HCT116 (cell line): Measurements from ENCODE around the gene KCNH2. TPM values are rescaled to one million over a fixed set of nuclear protein-coding genes. Genes with fewer than 3 reads are reported as not detected.

Experiments used
- ATAC-seq: fragments of 200-7000 bp; cut with Tn5 transposase; 2 replicates; pipeline ENCODE4 v1.9.1; 2020; ENCODE audit warnings: mild to moderate bottlenecking, moderate library complexity
- BruUV-seq: library from RNA; stranded (reverse); fragments of 400-500 nt; replicated peaks from 2 replicates; lab custom pipeline; 2021; lab: Mats Ljungman, UMichigan
- CTCF ChIA-PET: fragments of 300-600 bp; sonication (Branson Sonifier 250); formaldehyde crosslinking; loops from one replicate; lab custom pipeline; 2021; ENCODE audit warnings: antibody characterized with exemption; lab: Charles Lee
- POLR2A ChIA-PET: fragments of 300-600, 350-600 bp; sonication (Branson Sonifier 250); formaldehyde crosslinking; loops from one replicate; lab custom pipeline; 2021; ENCODE audit warnings: antibody characterized with exemption; lab: Charles Lee
- RAD21 ChIA-PET, 2 experiments: fragments of 300-600 bp; sonication (Branson Sonifier 250); formaldehyde crosslinking; loops; one replicate each; lab custom pipeline; 2023; ENCODE audit warnings: low total read pairs in 2 of 2; ENCODE audit not compliant: uncharacterized antibody in 2 of 2, unreplicated experiment in 2 of 2, low non-redundant PET in 1 of 2; lab: Charles Lee
- DNase-seq: peaks from one replicate; pipeline ENCODE4 v3.0.0-alpha.2; 2010; ENCODE audit warnings: low read depth, low spot score
- H2AFZ ChIP-seq: fragments of 200-600 bp; shearing (Covaris generic), sonication (generic); 2 replicates; pipeline ENCODE4 v1.6.1; 2017; ENCODE audit warnings: low read depth, mixed run types, mixed read lengths, antibody characterized with exemption, low read length; ENCODE audit not compliant: poor library complexity, severe bottlenecking
- H3K27ac ChIP-seq: 2 replicates; pipeline ENCODE4 v1.5.1; 2012; ENCODE audit warnings: low read depth, low read length
- H3K27me3 ChIP-seq: fragments of 200-600 bp; sonication (generic); 2 replicates; pipeline ENCODE4 v1.6.1; 2016; ENCODE audit warnings: mixed run types, low read length, mixed read lengths; ENCODE audit not compliant: insufficient read depth
- H3K36me3 ChIP-seq, 2 experiments: fragments of 200-500 bp in 1 of 2; fragments of 200-600 bp in 1 of 2; sonication (Bioruptor generic) in 1 of 2; sonication (generic) in 1 of 2; 2 replicates each; pipeline versions ENCODE4 v1.5.1 to v1.6.1; 2014 to 2016; ENCODE audit warnings: low read length in 2 of 2, inconsistent platforms in 1 of 2, mixed read lengths in 1 of 2, mixed run types in 1 of 2; ENCODE audit not compliant: insufficient read depth in 2 of 2, control insufficient read depth in 1 of 2
- H3K4me1 ChIP-seq, 2 experiments: fragments of 200-600 bp in 1 of 2; sonication (generic) in 1 of 2; 2 replicates each; pipeline versions ENCODE4 v1.5.1 to v1.6.1; 2012 to 2017; ENCODE audit warnings: low read length in 2 of 2, inconsistent platforms in 1 of 2, mild to moderate bottlenecking in 1 of 2, mixed read lengths in 1 of 2, mixed run types in 1 of 2, moderate library complexity in 1 of 2; ENCODE audit not compliant: insufficient read depth in 2 of 2, control insufficient read depth in 1 of 2
- H3K4me2 ChIP-seq: fragments of 200-600 bp; sonication (generic); 2 replicates; pipeline ENCODE4 v1.6.1; 2017; ENCODE audit warnings: mixed run types, low read length, mixed read lengths
- H3K4me3 ChIP-seq, 2 experiments: fragments of 200-600 bp in 1 of 2; sonication (generic) in 1 of 2; replicated peaks in 1 of 2; 2 replicates each; pipeline ENCODE4 v1.5.1; 2011 to 2016; ENCODE audit warnings: low read length in 2 of 2, control low read depth in 1 of 2, low read depth in 1 of 2, mild to moderate bottlenecking in 1 of 2, mixed read lengths in 1 of 2, mixed run types in 1 of 2
- H3K79me2 ChIP-seq: fragments of 200-600 bp; sonication (generic); 2 replicates; pipeline ENCODE4 v1.6.1; 2017; ENCODE audit warnings: mild to moderate bottlenecking, mixed run types, low read length, moderate library complexity, mixed read lengths; ENCODE audit not compliant: insufficient read depth
- H3K9ac ChIP-seq: fragments of 200-600 bp; sonication (generic); 2 replicates; pipeline ENCODE4 v1.6.1; 2016; ENCODE audit warnings: low read length, mixed read lengths
- H3K9me2 ChIP-seq: fragments of 200-600 bp; sonication (generic), shearing (Covaris generic); 2 replicates; pipeline ENCODE4 v1.6.1; 2017; ENCODE audit warnings: mixed run types, mild to moderate bottlenecking, moderate library complexity; ENCODE audit not compliant: insufficient read depth
- H3K9me3 ChIP-seq, 2 experiments: fragments of 200-500 bp in 1 of 2; fragments of 200-600 bp in 1 of 2; sonication (Bioruptor generic) in 1 of 2; sonication (generic) in 1 of 2; 2 replicates each; pipeline ENCODE4 v1.6.1; 2014 to 2017; ENCODE audit warnings: low read length in 2 of 2, mixed read lengths in 2 of 2, inconsistent platforms in 1 of 2, low read depth in 1 of 2, mild to moderate bottlenecking in 1 of 2, mixed run types in 1 of 2, moderate library complexity in 1 of 2; ENCODE audit not compliant: control insufficient read depth in 1 of 2, insufficient read depth in 1 of 2
- H4K20me1 ChIP-seq: fragments of 200-600 bp; sonication (generic), shearing (Covaris generic); 2 replicates; pipeline ENCODE4 v1.6.1; 2017; ENCODE audit warnings: mixed run types, mild to moderate bottlenecking, moderate library complexity; ENCODE audit not compliant: insufficient read depth
- CBX3 ChIP-seq: IDR thresholded peaks from 2 replicates; pipeline ENCODE4 v1.6.1; 2012; ENCODE audit warnings: low read depth
- FOSL1 ChIP-seq: IDR thresholded peaks from 2 replicates; pipeline ENCODE4 v1.6.1; 2012; ENCODE audit warnings: low read depth
- POLR2AphosphoS5 ChIP-seq: IDR thresholded peaks from 2 replicates; pipeline ENCODE4 v1.6.1; 2011; ENCODE audit warnings: mild to moderate bottlenecking, low read depth, low read length, moderate library complexity
- RAD21 ChIP-seq: IDR thresholded peaks from 2 replicates; pipeline ENCODE4 v1.6.1; 2012; ENCODE audit warnings: low read depth, mild to moderate bottlenecking
- SRF ChIP-seq: IDR thresholded peaks from 2 replicates; pipeline ENCODE4 v1.6.1; 2012; ENCODE audit warnings: low read depth
- TCF7L2 ChIP-seq: IDR thresholded peaks from 2 replicates; pipeline ENCODE4 v1.7.0; 2011; ENCODE audit warnings: borderline replicate concordance, inconsistent platforms; ENCODE audit not compliant: insufficient read depth, insufficient read length; ENCODE audit errors: extremely low read depth
- intact Hi-C: fragments of 100-400 bp; cut with micrococcal nuclease; formaldehyde crosslinking; loops from 2 replicates; pipeline ENCODE4 v1.10.0; 2022
- total RNA-seq: library from RNA; stranded (reverse); gene quantifications from one replicate; pipeline ENCODE4 v1.2.1, GENCODE V29; 2021; ENCODE audit not compliant: unreplicated experiment
- TF ChIP-seq, protein P1 (sequence below), 3 experiments: fragments of 200-600 bp in 1 of 3; sonication (generic) in 1 of 3; IDR thresholded peaks in 2 of 3; conservative IDR thresholded peaks in 1 of 3; 2 replicates each; pipeline ENCODE4 v1.5.1; 2012 to 2017; ENCODE audit warnings: low read depth in 2 of 3, low read length in 2 of 3, antibody characterized with exemption in 1 of 3, borderline replicate concordance in 1 of 3, control low read depth in 1 of 3, mild to moderate bottlenecking in 1 of 3, mixed read lengths in 1 of 3, mixed run types in 1 of 3, moderate library complexity in 1 of 3; ENCODE audit not compliant: insufficient read depth in 1 of 3

Gene KCNH2
- total RNA-seq, 1 experiment from 2014 or later, result 9.7 TPM

- Histone ChIP-seq H3K27me3 (no peaks in the 10 kb centered on the region), H3K27ac (peak overlapping the region; percentile 34), H2AFZ (no peak overlapping the region), H3K4me2 (peak overlapping the region; percentile 67), H3K4me1 (peaks cover 20 to 27% of the 10 kb centered on the region in 2 experiments), H3K9me2 (no peaks in the 10 kb centered on the region)
- ChIA-PET POLR2A (no interaction called here), RAD21 (interaction anchor here (0.5 to 1.4 kb wide), 2 partner anchors 48 to 63 kb away, joined by 4 to 5 read pairs; partner anchors contain the start of gene ABCB8 (in 1 of the 2)), CTCF (interaction anchor here (0.6 to 3.3 kb wide), 9 partner anchors 10 to 151 kb away, joined by 3 to 25 read pairs (median 3); no protein-coding TSS in a partner anchor)
- DNase-seq (no peak), ATAC-seq (peak; percentile 78)
- TF ChIP-seq TCF7L2 (no peak), CBX3 (no peak), POLR2AphosphoS5 (no peak), SRF (no peak), FOSL1 (no peak), RAD21 (peak; percentile 41)
- TF ChIP-seq, protein P1, sequence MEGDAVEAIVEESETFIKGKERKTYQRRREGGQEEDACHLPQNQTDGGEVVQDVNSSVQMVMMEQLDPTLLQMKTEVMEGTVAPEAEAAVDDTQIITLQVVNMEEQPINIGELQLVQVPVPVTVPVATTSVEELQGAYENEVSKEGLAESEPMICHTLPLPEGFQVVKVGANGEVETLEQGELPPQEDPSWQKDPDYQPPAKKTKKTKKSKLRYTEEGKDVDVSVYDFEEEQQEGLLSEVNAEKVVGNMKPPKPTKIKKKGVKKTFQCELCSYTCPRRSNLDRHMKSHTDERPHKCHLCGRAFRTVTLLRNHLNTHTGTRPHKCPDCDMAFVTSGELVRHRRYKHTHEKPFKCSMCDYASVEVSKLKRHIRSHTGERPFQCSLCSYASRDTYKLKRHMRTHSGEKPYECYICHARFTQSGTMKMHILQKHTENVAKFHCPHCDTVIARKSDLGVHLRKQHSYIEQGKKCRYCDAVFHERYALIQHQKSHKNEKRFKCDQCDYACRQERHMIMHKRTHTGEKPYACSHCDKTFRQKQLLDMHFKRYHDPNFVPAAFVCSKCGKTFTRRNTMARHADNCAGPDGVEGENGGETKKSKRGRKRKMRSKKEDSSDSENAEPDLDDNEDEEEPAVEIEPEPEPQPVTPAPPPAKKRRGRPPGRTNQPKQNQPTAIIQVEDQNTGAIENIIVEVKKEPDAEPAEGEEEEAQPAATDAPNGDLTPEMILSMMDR (IDR thresholded peaks at IDR 0.05 in 2 of 3, conservative IDR thresholded peaks at IDR 0.05 in 1 of 3; ENCODE audit: borderline replicate concordance in 1 of 3, insufficient read depth in 1 of 3, low read depth in 2 of 3, low read length in 2 of 3), result peak; percentile 18 to 25 (median 19); a peak in 2 of 6 replicates
- TF ChIP-seq, all 23 proteins: peak for 2
- Histone ChIP-seq H3K9me3 (no peaks in the 10 kb centered on the region), H3K79me2 (no peaks in the 10 kb centered on the region), H3K36me3 (no peaks in the 10 kb centered on the region), H3K9ac (peak overlapping the region; percentile 10; the same call in 1 of the 2 replicates), H4K20me1 (no peaks in the 10 kb centered on the region), H3K4me3 (peak overlapping the region in 1 of 2 experiments; percentile 12; a peak in 1 of 4 replicates)
- intact Hi-C loops, result no loop called here
- BruUV-seq, result no TSS peak
Observed at GRCh38 chr7:150964593-150965111, 13.5 kb downstream of the KCNH2 start.
